IMR-90 (cell line): Measurements from ENCODE around the gene UFC1.

ENCODE experiments used
- CEBPB ChIP-seq: IDR thresholded peaks from 2 replicates; pipeline ENCODE4 v1.6.1; 2012; ENCODE audit warnings: low read depth, low read length, improper control_type of control experiment
- FOS ChIP-seq: fragments of 150-350 bp; IDR thresholded peaks from 2 replicates; pipeline ENCODE4 v1.6.1; 2016; ENCODE audit warnings: low read depth, low read length
- MAFK ChIP-seq: IDR thresholded peaks from 2 replicates; pipeline ENCODE4 v1.6.1; 2012; ENCODE audit warnings: low read depth, low read length, improper control_type of control experiment
- POLR2A ChIP-seq: IDR thresholded peaks from 2 replicates; pipeline ENCODE4 v1.6.1; 2012; ENCODE audit warnings: mild to moderate bottlenecking, low read depth, low read length
- RAD21 ChIP-seq: IDR thresholded peaks from 2 replicates; pipeline ENCODE4 v1.6.1; 2012; ENCODE audit warnings: low read length, improper control_type of control experiment
- RCOR1 ChIP-seq: IDR thresholded peaks from 2 replicates; pipeline ENCODE4 v1.6.1; 2012; ENCODE audit warnings: mild to moderate bottlenecking, low read length, improper control_type of control experiment; ENCODE audit not compliant: insufficient replicate concordance
- RFX5 ChIP-seq: IDR thresholded peaks from 2 replicates; pipeline ENCODE4 v1.8.0; 2012; ENCODE audit warnings: low read depth, mild to moderate bottlenecking, low read length, moderate library complexity
- SMC3 ChIP-seq: fragments of 150-350 bp; IDR thresholded peaks from 2 replicates; pipeline ENCODE4 v1.6.1; 2016; ENCODE audit warnings: low read depth, mild to moderate bottlenecking, antibody characterized with exemption, low read length, moderate library complexity
- TF ChIP-seq, protein P1 (sequence below): conservative IDR thresholded peaks from 2 replicates; pipeline ENCODE4 v1.5.1; 2012; ENCODE audit warnings: mild to moderate bottlenecking, low read depth, low read length, improper control_type of control experiment
- TF ChIP-seq, protein P2 (sequence below): fragments of 150-350 bp; IDR thresholded peaks from 2 replicates; pipeline ENCODE4 v1.6.1; 2017; ENCODE audit warnings: mild to moderate bottlenecking, antibody characterized with exemption, low read length, low read depth

DNA sequence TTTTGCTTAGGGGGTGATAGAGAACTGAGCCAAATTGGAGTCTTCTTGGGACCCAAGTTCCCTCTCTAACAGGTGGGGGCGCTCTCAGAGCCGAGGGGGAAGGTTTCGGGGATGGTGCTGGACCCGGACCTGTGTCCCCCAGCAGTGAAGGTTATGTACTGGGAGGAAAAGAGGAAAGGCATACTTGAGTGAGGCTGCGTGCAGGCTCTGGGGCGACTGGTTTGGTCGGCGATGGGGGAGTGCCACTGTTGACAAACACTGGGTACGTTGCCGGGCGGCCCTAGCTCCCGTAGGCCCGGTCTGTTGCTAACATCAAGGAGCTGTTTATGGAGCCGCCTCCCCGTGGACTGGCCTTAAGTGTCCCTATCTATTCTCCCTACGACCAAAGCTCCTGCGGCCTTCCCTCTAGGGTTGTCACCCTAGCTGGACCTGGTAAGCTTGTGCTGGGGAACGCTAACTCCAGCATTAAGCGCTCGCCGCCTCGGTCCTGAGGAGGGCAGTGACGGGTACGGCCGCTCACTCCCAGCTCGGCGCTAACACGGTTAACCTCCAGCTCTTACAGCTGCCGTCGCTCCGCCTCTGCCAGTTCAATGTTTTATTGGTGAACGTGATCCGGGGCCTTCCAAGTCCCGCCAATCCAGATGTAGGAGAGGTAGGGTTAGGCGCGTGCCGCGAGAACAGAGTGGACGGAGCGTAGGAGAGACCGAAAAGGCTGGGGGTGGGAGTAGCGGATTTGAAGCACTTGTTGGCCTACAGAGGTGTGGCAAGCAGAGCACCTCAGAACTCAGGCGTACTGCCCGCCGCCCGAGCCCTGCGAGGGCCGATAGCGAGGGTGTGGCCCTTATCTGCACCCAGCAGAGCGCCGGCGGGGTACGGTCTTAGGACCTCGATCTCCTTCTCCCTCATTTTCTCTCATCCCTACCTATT lies 12.2 kb downstream of the UFC1 start, which contains the start of gene PPOX:
- TF ChIP-seq, protein P1, sequence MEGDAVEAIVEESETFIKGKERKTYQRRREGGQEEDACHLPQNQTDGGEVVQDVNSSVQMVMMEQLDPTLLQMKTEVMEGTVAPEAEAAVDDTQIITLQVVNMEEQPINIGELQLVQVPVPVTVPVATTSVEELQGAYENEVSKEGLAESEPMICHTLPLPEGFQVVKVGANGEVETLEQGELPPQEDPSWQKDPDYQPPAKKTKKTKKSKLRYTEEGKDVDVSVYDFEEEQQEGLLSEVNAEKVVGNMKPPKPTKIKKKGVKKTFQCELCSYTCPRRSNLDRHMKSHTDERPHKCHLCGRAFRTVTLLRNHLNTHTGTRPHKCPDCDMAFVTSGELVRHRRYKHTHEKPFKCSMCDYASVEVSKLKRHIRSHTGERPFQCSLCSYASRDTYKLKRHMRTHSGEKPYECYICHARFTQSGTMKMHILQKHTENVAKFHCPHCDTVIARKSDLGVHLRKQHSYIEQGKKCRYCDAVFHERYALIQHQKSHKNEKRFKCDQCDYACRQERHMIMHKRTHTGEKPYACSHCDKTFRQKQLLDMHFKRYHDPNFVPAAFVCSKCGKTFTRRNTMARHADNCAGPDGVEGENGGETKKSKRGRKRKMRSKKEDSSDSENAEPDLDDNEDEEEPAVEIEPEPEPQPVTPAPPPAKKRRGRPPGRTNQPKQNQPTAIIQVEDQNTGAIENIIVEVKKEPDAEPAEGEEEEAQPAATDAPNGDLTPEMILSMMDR: peak; percentile 41
- TF ChIP-seq RAD21 (peak; percentile 8; the same call in 1 of the 2 replicates), CEBPB (no peak), FOS (no peak), RFX5 (no peak), POLR2A (peak; percentile 94), RCOR1 (no peak), SMC3 (peak; percentile 10; the same call in 1 of the 2 replicates), MAFK (no peak)
- TF ChIP-seq, protein P2, sequence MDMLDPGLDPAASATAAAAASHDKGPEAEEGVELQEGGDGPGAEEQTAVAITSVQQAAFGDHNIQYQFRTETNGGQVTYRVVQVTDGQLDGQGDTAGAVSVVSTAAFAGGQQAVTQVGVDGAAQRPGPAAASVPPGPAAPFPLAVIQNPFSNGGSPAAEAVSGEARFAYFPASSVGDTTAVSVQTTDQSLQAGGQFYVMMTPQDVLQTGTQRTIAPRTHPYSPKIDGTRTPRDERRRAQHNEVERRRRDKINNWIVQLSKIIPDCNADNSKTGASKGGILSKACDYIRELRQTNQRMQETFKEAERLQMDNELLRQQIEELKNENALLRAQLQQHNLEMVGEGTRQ: peak; percentile 79
